PC-9 (cell line): Measurements from ENCODE around the gene SMIM14. TPM values are rescaled to one million over a fixed set of nuclear protein-coding genes. Genes with fewer than 3 reads are reported as not detected.
A peak's percentile ranks its signal among the peaks of the same experiment; 100 is the strongest.

Experiments
- BruUV-seq: library from RNA; stranded (reverse); fragments of 400-500 nt; replicated peaks from 2 replicates; lab custom pipeline; 2021; lab: Mats Ljungman, UMichigan
- CTCF ChIA-PET: fragments of 300-600 bp; sonication (Branson Sonifier 250); formaldehyde crosslinking; loops from one replicate; lab custom pipeline; 2022; ENCODE audit warnings: antibody characterized with exemption; lab: Charles Lee
- POLR2A ChIA-PET: fragments of 300-600 bp; sonication (Branson Sonifier 250); formaldehyde crosslinking; loops from one replicate; lab custom pipeline; 2022; ENCODE audit warnings: antibody characterized with exemption; ENCODE audit not compliant: unreplicated experiment; lab: Charles Lee
- DNase-seq, 2 experiments: peaks; one replicate each; pipeline versions ENCODE4 v3.0.0 to v3.0.0-alpha.2; 2015 to 2022; ENCODE audit warnings: mixed read lengths in 1 of 2
- H2AFZ ChIP-seq: fragments of 200-600 bp; sonication (generic); 2 replicates; pipeline ENCODE4 v1.8.1; 2017; ENCODE audit warnings: antibody characterized with exemption
- H3F3A ChIP-seq: fragments of 200-600 bp; sonication (generic); 2 replicates; pipeline ENCODE4 v1.8.1; 2017; ENCODE audit warnings: antibody characterized with exemption, mild to moderate bottlenecking, low read depth; ENCODE audit not compliant: insufficient read depth
- H3K27ac ChIP-seq: fragments of 200-600 bp; sonication (generic); 2 replicates; pipeline ENCODE4 v1.6.1; 2016; ENCODE audit warnings: mixed run types
- H3K27me3 ChIP-seq: fragments of 200-600 bp; sonication (generic); 2 replicates; pipeline ENCODE4 v1.6.1; 2016; ENCODE audit warnings: low read depth, mixed run types; ENCODE audit not compliant: insufficient read depth
- H3K36me3 ChIP-seq: fragments of 200-600 bp; sonication (generic); 2 replicates; pipeline ENCODE4 v1.6.1; 2016; ENCODE audit warnings: low read depth, mixed run types
- H3K4me1 ChIP-seq: fragments of 200-600 bp; sonication (generic); replicated peaks from 2 replicates; pipeline ENCODE4 v1.6.1; 2016; ENCODE audit warnings: mixed run types; ENCODE audit not compliant: insufficient read depth
- H3K4me2 ChIP-seq: fragments of 200-600 bp; sonication (generic); 2 replicates; pipeline ENCODE4 v1.6.1; 2017; ENCODE audit warnings: mixed run types
- H3K4me3 ChIP-seq: fragments of 200-600 bp; sonication (generic); 2 replicates; pipeline ENCODE4 v1.6.1; 2016; ENCODE audit warnings: mixed run types
- H3K79me2 ChIP-seq: fragments of 200-600 bp; sonication (generic); 2 replicates; pipeline ENCODE4 v1.6.1; 2017; ENCODE audit warnings: low read depth, mixed run types
- H3K9me2 ChIP-seq: fragments of 200-600 bp; sonication (generic); 2 replicates; pipeline ENCODE4 v1.8.1; 2017; ENCODE audit warnings: mild to moderate bottlenecking; ENCODE audit not compliant: insufficient read depth
- H3K9me3 ChIP-seq: fragments of 200-600 bp; sonication (generic); 2 replicates; pipeline ENCODE4 v1.8.1; 2016; ENCODE audit warnings: low read depth; ENCODE audit not compliant: insufficient read depth
- H4K20me1 ChIP-seq: fragments of 200-600 bp; sonication (generic); 2 replicates; pipeline ENCODE4 v1.8.1; 2017; ENCODE audit not compliant: insufficient read depth
- EZH2 ChIP-seq: fragments of 200-600 bp; sonication (generic); IDR thresholded peaks from 2 replicates; pipeline ENCODE4 v1.8.0; 2017; ENCODE audit warnings: antibody characterized with exemption, low read depth
- intact Hi-C: fragments of 100-400 bp; cut with micrococcal nuclease; formaldehyde crosslinking; loops from one replicate; pipeline ENCODE4 v1.10.0; 2022; ENCODE audit not compliant: unreplicated experiment
- total RNA-seq: library from RNA; stranded (reverse); gene quantifications from 2 replicates; pipeline ENCODE4 v1.2.3, GENCODE V29; 2021
- TF ChIP-seq, protein P1 (sequence below): fragments of 200-600 bp; sonication (generic); conservative IDR thresholded peaks from 2 replicates; pipeline ENCODE4 v1.6.1; 2017; ENCODE audit warnings: mixed run types, antibody characterized with exemption, mild to moderate bottlenecking, moderate library complexity

Gene SMIM14
- total RNA-seq, 1 experiment from 2014 or later: 64.1 TPM

DNA sequence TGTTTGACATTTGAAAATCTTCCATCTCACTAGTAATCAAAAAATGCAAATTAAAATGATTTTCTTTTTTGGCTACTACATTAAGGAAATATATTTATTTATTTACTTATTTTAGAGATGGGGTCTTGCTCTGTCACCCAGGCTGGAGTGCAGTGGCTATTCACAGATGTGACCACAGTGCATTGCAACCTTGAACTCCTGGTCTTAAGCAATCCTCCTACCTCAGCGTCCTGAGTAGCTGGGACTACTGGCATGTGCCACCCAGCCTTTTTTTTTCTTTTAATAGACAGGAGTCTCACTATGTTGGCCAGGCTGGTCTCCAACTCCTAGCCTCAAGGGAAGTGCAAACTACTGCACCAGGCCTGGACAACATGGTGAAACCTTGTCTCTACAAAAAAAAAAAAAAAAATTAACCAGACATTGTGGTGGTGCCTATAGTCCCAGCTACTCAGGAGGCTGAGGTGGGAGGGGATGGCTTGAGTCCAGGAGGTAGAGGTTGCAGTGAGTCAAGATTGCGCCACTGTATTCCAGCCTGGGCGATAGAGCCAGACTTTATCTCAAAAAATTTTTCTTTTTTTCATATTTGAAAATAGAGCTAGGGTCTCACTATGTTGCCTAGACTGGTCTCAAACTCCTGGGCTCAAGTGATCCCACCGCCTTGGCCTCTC, 4.4 kb upstream of the SMIM14 start:
- no peaks in the 10 kb centered on the region for H3K36me3 ChIP-seq
- ChIA-PET CTCF (no interaction called here), POLR2A (no interaction called here)
- no peak overlapping the region for H3K4me3 ChIP-seq
- H3K27ac ChIP-seq: no peak overlapping the region
- H4K20me1 ChIP-seq: no peaks in the 10 kb centered on the region
- intact Hi-C loops: no loop called here
- no peaks in the 10 kb centered on the region for H3K27me3 ChIP-seq
- H3K79me2 ChIP-seq: peaks cover 5% of the 10 kb centered on the region
- BruUV-seq: no TSS peak
- H3K4me1 ChIP-seq: peaks cover 8% of the 10 kb centered on the region
- no peak overlapping the region for H3K4me2 ChIP-seq
- H3K9me3 ChIP-seq: no peaks in the 10 kb centered on the region
- DNase-seq: no peak
- TF ChIP-seq EZH2: no peak
- TF ChIP-seq, protein P1, sequence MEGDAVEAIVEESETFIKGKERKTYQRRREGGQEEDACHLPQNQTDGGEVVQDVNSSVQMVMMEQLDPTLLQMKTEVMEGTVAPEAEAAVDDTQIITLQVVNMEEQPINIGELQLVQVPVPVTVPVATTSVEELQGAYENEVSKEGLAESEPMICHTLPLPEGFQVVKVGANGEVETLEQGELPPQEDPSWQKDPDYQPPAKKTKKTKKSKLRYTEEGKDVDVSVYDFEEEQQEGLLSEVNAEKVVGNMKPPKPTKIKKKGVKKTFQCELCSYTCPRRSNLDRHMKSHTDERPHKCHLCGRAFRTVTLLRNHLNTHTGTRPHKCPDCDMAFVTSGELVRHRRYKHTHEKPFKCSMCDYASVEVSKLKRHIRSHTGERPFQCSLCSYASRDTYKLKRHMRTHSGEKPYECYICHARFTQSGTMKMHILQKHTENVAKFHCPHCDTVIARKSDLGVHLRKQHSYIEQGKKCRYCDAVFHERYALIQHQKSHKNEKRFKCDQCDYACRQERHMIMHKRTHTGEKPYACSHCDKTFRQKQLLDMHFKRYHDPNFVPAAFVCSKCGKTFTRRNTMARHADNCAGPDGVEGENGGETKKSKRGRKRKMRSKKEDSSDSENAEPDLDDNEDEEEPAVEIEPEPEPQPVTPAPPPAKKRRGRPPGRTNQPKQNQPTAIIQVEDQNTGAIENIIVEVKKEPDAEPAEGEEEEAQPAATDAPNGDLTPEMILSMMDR: no peak
- H2AFZ ChIP-seq: no peak overlapping the region
- no peaks in the 10 kb centered on the region for H3K9me2 ChIP-seq
- H3F3A ChIP-seq: peaks cover 23% of the 10 kb centered on the region

DNA sequence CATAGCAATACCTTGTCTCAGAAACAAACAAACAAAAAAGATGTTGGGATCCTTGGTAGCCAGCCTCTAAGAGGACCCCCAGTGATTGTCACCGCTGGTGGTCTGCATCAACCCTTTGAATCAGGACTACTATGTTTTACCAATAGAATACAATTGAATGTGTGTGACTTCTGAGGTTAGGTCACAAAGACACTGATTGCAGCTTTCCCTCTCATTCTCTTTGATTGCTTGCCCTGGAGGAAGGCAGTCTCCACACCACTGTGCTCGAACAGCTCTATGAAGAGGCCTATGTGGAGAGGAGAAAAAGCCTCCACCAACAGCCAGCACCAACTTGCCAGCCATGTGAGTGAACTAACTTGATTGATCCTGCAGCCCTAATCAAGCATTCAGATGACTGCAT, 2.8 kb upstream of the SMIM14 start:
- POLR2A ChIA-PET: no interaction called here
- intact Hi-C loops: no loop called here
- CTCF ChIA-PET: no interaction called here

DNA sequence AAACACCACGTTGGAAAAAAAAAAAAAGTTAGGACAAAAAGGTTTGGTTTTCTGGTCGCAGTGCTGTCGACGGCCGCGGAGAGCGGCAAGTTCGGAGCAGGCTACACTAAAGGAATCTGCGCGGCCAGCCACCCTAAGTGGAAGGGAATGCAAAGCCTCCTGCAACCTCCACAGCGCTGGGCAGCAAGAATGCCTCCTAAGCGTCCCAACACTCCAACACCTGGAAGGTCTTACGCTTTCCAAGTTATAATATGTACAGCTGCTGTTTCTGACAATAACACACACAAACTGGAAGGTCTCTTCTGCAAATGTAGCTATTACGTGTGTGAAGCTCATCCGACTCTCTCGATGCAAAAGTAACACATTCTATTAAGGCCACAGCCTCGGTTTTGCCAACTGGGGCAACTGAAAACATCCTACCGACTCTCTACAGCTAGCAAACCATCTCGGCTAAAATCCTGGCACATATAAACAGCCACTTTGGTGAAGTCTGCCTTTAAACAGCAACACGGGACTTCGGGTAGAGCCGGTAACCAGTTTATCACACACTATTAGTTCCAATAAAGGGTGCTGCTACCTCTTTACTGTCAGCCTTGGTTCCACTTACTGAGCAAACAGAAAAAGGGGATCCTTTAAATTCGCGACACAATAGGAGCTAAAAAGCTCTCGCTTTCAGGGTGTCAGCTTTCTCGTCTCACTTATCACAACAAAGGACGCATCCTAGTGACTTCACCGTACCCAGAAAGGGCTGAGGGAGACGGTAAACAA, 895 bp downstream of the SMIM14 start:
- H4K20me1 ChIP-seq: no peaks in the 10 kb centered on the region
- H3F3A ChIP-seq: peaks cover 49% of the 10 kb centered on the region
- H3K4me3 ChIP-seq: peak overlapping the region; percentile 79
- CTCF ChIA-PET: no interaction called here
- POLR2A ChIA-PET: interaction anchor here (0.6 to 1.8 kb wide), 9 partner anchors 25 to 939 kb away, joined by 3 to 18 read pairs (median 5); partner anchors contain the start of gene UGDH
- no peaks in the 10 kb centered on the region for H3K9me3 ChIP-seq
- no peaks in the 10 kb centered on the region for H3K9me2 ChIP-seq
- intact Hi-C loops: loop anchor here (1.0 to 10.0 kb wide), 4 partner anchors 61 to 337 kb away; partner anchors contain the start of genes PDS5A, UBE2K and UGDH
- H3K36me3 ChIP-seq: peaks cover 9% of the 10 kb centered on the region; the same call in 1 of the 2 replicates
- peak overlapping the region; percentile 76 for H2AFZ ChIP-seq
- H3K79me2 ChIP-seq: peaks cover 55% of the 10 kb centered on the region
- peak overlapping the region; percentile 93 for H3K4me2 ChIP-seq
- peaks cover 34% of the 10 kb centered on the region for H3K4me1 ChIP-seq
- peak overlapping the region; percentile 93 for H3K27ac ChIP-seq
- TF ChIP-seq, protein P1: no peak
- TF ChIP-seq EZH2: no peak
- H3K27me3 ChIP-seq: no peaks in the 10 kb centered on the region
- BruUV-seq: TSS peak; percentile 63
- DNase-seq: peak; percentile 43 to 62

More for the DNA sequence above, 2.8 kb upstream of the SMIM14 start:
- no peak overlapping the region for H2AFZ ChIP-seq
- H3K9me3 ChIP-seq: no peaks in the 10 kb centered on the region
- H3K27ac ChIP-seq: no peak overlapping the region
- no peaks in the 10 kb centered on the region for H3K27me3 ChIP-seq
- DNase-seq: no peak
- H3K4me3 ChIP-seq: no peak overlapping the region
- H4K20me1 ChIP-seq: no peaks in the 10 kb centered on the region
- H3K79me2 ChIP-seq: peaks cover 20% of the 10 kb centered on the region
- no peaks in the 10 kb centered on the region for H3K9me2 ChIP-seq
- BruUV-seq: no TSS peak
- no peaks in the 10 kb centered on the region for H3K36me3 ChIP-seq
- H3K4me2 ChIP-seq: no peak overlapping the region
- H3F3A ChIP-seq: peaks cover 35% of the 10 kb centered on the region
- no peak for TF ChIP-seq EZH2
- TF ChIP-seq, protein P1: no peak
- H3K4me1 ChIP-seq: peaks cover 10% of the 10 kb centered on the region
